Endothelial cell of umbilical vein (primary cell): Measurements from ENCODE around the gene SSPN. TPM values are rescaled to one million over a fixed set of nuclear protein-coding genes. Genes with fewer than 3 reads are reported as not detected.
A peak's percentile ranks its signal among the peaks of the same experiment; 100 is the strongest.

ENCODE experiments used
- BruUV-seq: library from RNA; stranded (reverse); fragments of 400-500 nt; replicated peaks from 2 replicates; lab custom pipeline; 2021; lab: Mats Ljungman, UMichigan
- CTCF ChIA-PET: fragments of 300-600, 350-600 bp; sonication (Branson Sonifier 250); formaldehyde crosslinking; loops from one replicate; lab custom pipeline; 2021; ENCODE audit warnings: antibody characterized with exemption, inconsistent platforms; lab: Charles Lee
- POLR2A ChIA-PET: fragments of 300-600, 350-600 bp; sonication (Branson Sonifier 250); formaldehyde crosslinking; loops from one replicate; lab custom pipeline; 2021; ENCODE audit warnings: antibody characterized with exemption, inconsistent platforms; lab: Charles Lee
- DNase-seq: peaks from one replicate; pipeline ENCODE4 v3.0.0-alpha.2; 2011; ENCODE audit warnings: low read depth, low spot score
- FAIRE-seq: peaks from 2 replicates; lab custom pipeline; 2011; peaks lifted over from hg19 to GRCh38; lab: Jason Lieb, UNC
- H2AFZ ChIP-seq: 2 replicates; pipeline ENCODE4 v1.6.0; 2012; ENCODE audit warnings: low read depth, low read length, control low read depth, inconsistent platforms
- H3K27ac ChIP-seq: 2 replicates; pipeline ENCODE4 v1.5.1; 2011; ENCODE audit warnings: low read depth, mild to moderate bottlenecking, control low read depth, low read length, moderate library complexity; ENCODE audit not compliant: insufficient read depth
- H3K27me3 ChIP-seq, 2 experiments: 2 replicates each; pipeline versions ENCODE4 v1.6.0 to v1.6.1; 2011; ENCODE audit warnings: low read length in 2 of 2, mixed read lengths in 1 of 2; ENCODE audit not compliant: control insufficient read depth in 2 of 2, insufficient read depth in 2 of 2
- H3K36me3 ChIP-seq, 2 experiments: 2 replicates in 1 of 2; 3 replicates in 1 of 2; pipeline ENCODE4 v1.5.1; 2011; ENCODE audit warnings: low read length in 2 of 2, mild to moderate bottlenecking in 1 of 2, moderate library complexity in 1 of 2; ENCODE audit not compliant: control insufficient read depth in 2 of 2, insufficient read depth in 2 of 2; ENCODE audit errors: extremely low read depth in 1 of 2
- H3K4me1 ChIP-seq: 3 replicates; pipeline ENCODE4 v1.5.1; 2011; ENCODE audit warnings: mild to moderate bottlenecking, low read length; ENCODE audit not compliant: control insufficient read depth, insufficient read depth; ENCODE audit errors: extremely low read depth
- H3K4me2 ChIP-seq: 2 replicates; pipeline ENCODE4 v1.6.1; 2011; ENCODE audit warnings: low read length, control low read depth, mixed read lengths; ENCODE audit not compliant: insufficient read depth
- H3K4me3 ChIP-seq, 3 experiments: fragments of 200-600 bp in 1 of 3; sonication (generic), shearing (Covaris generic) in 1 of 3; replicated peaks in 1 of 3; 2 replicates each; pipeline ENCODE4 v1.5.1; 2011 to 2016; ENCODE audit warnings: control low read depth in 3 of 3, low read length in 3 of 3, mild to moderate bottlenecking in 2 of 3, inconsistent platforms in 1 of 3, low read depth in 1 of 3, moderate library complexity in 1 of 3; ENCODE audit not compliant: insufficient read depth in 1 of 3
- H3K79me2 ChIP-seq: 2 replicates; pipeline ENCODE4 v1.6.0; 2012; ENCODE audit warnings: low read length, inconsistent platforms; ENCODE audit not compliant: control insufficient read depth, insufficient read depth
- H3K9ac ChIP-seq: replicated peaks from 2 replicates; pipeline ENCODE3; 2011; ENCODE audit warnings: low read length, control low read depth; ENCODE audit not compliant: insufficient read depth; ENCODE audit errors: extremely low read depth
- H3K9me1 ChIP-seq: replicated peaks from 3 replicates; pipeline ENCODE4 v1.6.0; 2011; ENCODE audit warnings: mild to moderate bottlenecking, low read length; ENCODE audit not compliant: control insufficient read depth, insufficient read depth; ENCODE audit errors: extremely low read depth
- H3K9me3 ChIP-seq: replicated peaks from 2 replicates; pipeline ENCODE4 v1.5.1; 2012; ENCODE audit warnings: low read length, inconsistent platforms; ENCODE audit not compliant: control insufficient read depth, insufficient read depth
- H4K20me1 ChIP-seq: replicated peaks from 2 replicates; pipeline ENCODE3; 2011; ENCODE audit warnings: mild to moderate bottlenecking, low read length; ENCODE audit not compliant: control insufficient read depth, insufficient read depth; ENCODE audit errors: extremely low read depth
- EZH2 ChIP-seq: IDR thresholded peaks from 2 replicates; pipeline ENCODE4 v1.6.1; 2012; ENCODE audit warnings: borderline replicate concordance, low read depth, mild to moderate bottlenecking, moderate library complexity, low read length, inconsistent platforms; ENCODE audit not compliant: severe bottlenecking
- GATA2 ChIP-seq: IDR thresholded peaks from 2 replicates; pipeline ENCODE4 v1.7.0; 2011; ENCODE audit warnings: low read depth, mild to moderate bottlenecking, moderate library complexity, mixed read lengths, low read length; ENCODE audit not compliant: insufficient read length, insufficient read depth
- JUN ChIP-seq: IDR thresholded peaks from 2 replicates; pipeline ENCODE4 v1.6.1; 2011; ENCODE audit warnings: borderline replicate concordance, low read depth; ENCODE audit not compliant: insufficient read length, insufficient read depth
- MYC ChIP-seq: IDR thresholded peaks from one replicate; pipeline ENCODE4 v1.6.1; 2011; ENCODE audit warnings: mild to moderate bottlenecking, low read depth, low read length
- POLR2A ChIP-seq: IDR thresholded peaks from 2 replicates; pipeline ENCODE4 v1.6.1; 2012; ENCODE audit warnings: low read depth, mild to moderate bottlenecking, control low read depth, low read length
- POLR2AphosphoS5 ChIP-seq: IDR thresholded peaks from 2 replicates; pipeline ENCODE4 v1.6.1; 2012; ENCODE audit warnings: low read depth, mild to moderate bottlenecking, control low read depth, low read length, moderate library complexity; ENCODE audit not compliant: insufficient read depth
- dilution Hi-C: fragments of 300-500 bp; cut with MboI; formaldehyde crosslinking; loops from one replicate; pipeline ENCODE4 v1.15.0; 2019; ENCODE audit warnings: low sequenced_read_pairs; ENCODE audit not compliant: extremely low pct_ligation_motif_present
- intact Hi-C: fragments of 100-400 bp; cut with micrococcal nuclease; formaldehyde crosslinking; loops from one replicate; pipeline ENCODE4 v1.10.0; 2022
- polyA plus RNA-seq, 4 experiments: library from polyadenylated mRNA; depleted of rRNA in 3 of 4; stranded (reverse) in 3 of 4; unstranded in 1 of 4; fragments of >200 nt; gene quantifications; 2 replicates each; pipeline versions ENCODE4 v1.2.1 to v1.2.3, GENCODE V29; 2011 to 2012; ENCODE audit warnings: missing spikeins in 1 of 4
- total RNA-seq: library from RNA; stranded (reverse); gene quantifications from 2 replicates; pipeline ENCODE4 v1.2.3, GENCODE V29; 2021
- TF ChIP-seq, protein P1 (sequence below), 2 donors: IDR thresholded peaks; 1 replicate in 1 of 2; 2 replicates in 1 of 2; pipeline ENCODE4 v1.5.1; 2011; ENCODE audit warnings: low read length in 2 of 2, mild to moderate bottlenecking in 2 of 2, moderate library complexity in 2 of 2, control low read depth in 1 of 2, inconsistent platforms in 1 of 2, low read depth in 1 of 2; ENCODE audit not compliant: insufficient read depth in 1 of 2; ENCODE audit errors: extremely low read depth in 1 of 2
- TF ChIP-seq, protein P2 (sequence below): IDR thresholded peaks from 2 replicates; pipeline ENCODE4 v1.6.1; 2011; ENCODE audit not compliant: insufficient read depth, insufficient read length

The SSPN gene
- total and polyA plus RNA-seq, 2 donors (not counting 3 experiments of a cell fraction or from before 2014, with no cell fraction given) = 1.3 to 2.1 TPM

DNA sequence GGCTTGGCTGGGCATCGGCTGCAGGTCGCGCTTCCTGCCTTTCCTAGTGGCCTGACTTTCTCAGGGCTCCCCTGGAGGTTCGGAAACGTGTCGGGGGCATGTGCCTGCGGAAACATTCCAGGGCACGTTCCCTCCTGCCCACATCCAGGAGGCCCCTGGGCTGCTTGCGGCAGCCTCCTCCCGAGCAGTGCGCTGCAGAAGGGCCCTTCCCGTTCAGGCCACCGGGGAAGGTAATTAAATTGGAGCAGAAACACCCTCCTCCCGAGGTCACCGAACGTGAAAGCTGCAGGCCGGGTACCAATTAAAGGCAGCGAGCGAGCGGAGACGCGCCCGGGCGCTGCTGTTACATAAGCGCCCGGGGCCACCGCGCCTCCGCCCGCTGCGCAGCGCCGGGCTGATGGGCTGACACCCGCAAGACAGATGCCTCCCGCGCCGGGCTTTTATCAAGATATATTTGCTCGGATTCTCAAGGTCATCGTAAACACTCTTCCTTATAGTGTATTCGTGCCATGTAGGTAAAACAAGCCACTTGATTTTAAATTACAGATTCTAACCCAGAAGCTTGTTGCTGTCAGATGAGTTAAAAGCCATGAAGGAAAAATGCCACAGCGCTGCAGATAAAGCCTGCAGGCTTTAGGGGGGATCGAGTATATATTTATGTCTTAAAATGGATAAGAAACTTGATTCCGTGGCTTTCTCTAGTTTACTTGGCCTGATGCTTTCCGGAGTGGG lies 31.4 kb downstream of the SSPN start:
- no TSS peak for BruUV-seq
- peak; percentile 21 for DNase-seq
- Histone ChIP-seq H3K9me1 (no peaks in the 10 kb centered on the region), H3K4me1 (peaks cover 5% of the 10 kb centered on the region), H3K36me3 (no peaks in the 10 kb centered on the region), H3K4me2 (peak overlapping the region; percentile 87), H3K4me3 (peak overlapping the region; percentile 30 to 56 (median 51)), H3K79me2 (no peaks in the 10 kb centered on the region), H3K27me3 (peaks cover 0 to 7% of the 10 kb centered on the region in 2 experiments), H2AFZ (peak overlapping the region; percentile 95), H3K9ac (peak overlapping the region; percentile 7), H3K27ac (no peak overlapping the region), H4K20me1 (no peaks in the 10 kb centered on the region), H3K9me3 (no peaks in the 10 kb centered on the region)
- ChIA-PET POLR2A (no interaction called here), CTCF (interaction anchor here (1.0 to 1.2 kb wide), 2 partner anchors 30 to 48 kb away, joined by 3 read pairs; no protein-coding TSS in a partner anchor)
- FAIRE-seq = no peak
- TF ChIP-seq GATA2 (no peak), EZH2 (peak; percentile 40), JUN (no peak), POLR2AphosphoS5 (no peak)
- intact Hi-C loops (no loop called here), dilution Hi-C loops (no loop called here)

DNA sequence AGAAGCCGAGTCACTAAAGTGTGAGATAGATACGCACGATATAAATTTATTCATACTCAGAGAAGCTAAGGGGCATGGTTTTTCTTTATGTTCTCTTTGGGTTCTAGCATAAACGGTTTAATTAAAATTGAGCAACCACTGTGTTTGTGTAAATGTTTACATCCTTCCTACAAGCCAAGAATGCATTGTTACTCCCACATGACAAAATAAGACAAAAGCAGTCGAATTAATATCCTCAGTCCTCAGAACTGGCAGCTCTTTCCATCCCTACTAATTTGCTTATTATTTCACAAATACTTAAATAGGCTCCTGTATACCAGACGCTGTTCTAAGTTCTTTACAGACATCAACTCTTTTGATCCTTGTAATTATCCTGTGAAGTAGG lies 32.0 kb downstream of the SSPN start:
- Histone ChIP-seq H2AFZ (no peak overlapping the region), H3K4me2 (no peak overlapping the region), H3K9me3 (no peaks in the 10 kb centered on the region), H3K4me3 (no peak overlapping the region), H3K36me3 (no peaks in the 10 kb centered on the region), H3K27ac (no peak overlapping the region), H3K27me3 (peaks cover 0 to 7% of the 10 kb centered on the region in 2 experiments), H3K4me1 (peaks cover 5% of the 10 kb centered on the region), H3K79me2 (no peaks in the 10 kb centered on the region), H3K9ac (no peak overlapping the region), H3K9me1 (no peaks in the 10 kb centered on the region), H4K20me1 (no peaks in the 10 kb centered on the region)
- DNase-seq (no peak), FAIRE-seq (no peak)
- dilution Hi-C loops (no loop called here), intact Hi-C loops (no loop called here)
- no TSS peak for BruUV-seq
- ChIA-PET CTCF (interaction anchor here (1.0 kb wide), 1 partner anchor 30 kb away, joined by 3 read pairs; no protein-coding TSS in a partner anchor), POLR2A (no interaction called here)
- TF ChIP-seq MYC (no peak), POLR2A (no peak), GATA2 (no peak), POLR2AphosphoS5 (no peak), JUN (no peak), EZH2 (no peak)
- TF ChIP-seq, protein P1, sequence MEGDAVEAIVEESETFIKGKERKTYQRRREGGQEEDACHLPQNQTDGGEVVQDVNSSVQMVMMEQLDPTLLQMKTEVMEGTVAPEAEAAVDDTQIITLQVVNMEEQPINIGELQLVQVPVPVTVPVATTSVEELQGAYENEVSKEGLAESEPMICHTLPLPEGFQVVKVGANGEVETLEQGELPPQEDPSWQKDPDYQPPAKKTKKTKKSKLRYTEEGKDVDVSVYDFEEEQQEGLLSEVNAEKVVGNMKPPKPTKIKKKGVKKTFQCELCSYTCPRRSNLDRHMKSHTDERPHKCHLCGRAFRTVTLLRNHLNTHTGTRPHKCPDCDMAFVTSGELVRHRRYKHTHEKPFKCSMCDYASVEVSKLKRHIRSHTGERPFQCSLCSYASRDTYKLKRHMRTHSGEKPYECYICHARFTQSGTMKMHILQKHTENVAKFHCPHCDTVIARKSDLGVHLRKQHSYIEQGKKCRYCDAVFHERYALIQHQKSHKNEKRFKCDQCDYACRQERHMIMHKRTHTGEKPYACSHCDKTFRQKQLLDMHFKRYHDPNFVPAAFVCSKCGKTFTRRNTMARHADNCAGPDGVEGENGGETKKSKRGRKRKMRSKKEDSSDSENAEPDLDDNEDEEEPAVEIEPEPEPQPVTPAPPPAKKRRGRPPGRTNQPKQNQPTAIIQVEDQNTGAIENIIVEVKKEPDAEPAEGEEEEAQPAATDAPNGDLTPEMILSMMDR (IDR thresholded peaks at IDR 0.05; ENCODE audit: extremely low read depth in 1 of 2, insufficient read depth in 1 of 2, low read depth in 1 of 2, low read length in 2 of 2) = no peak
- TF ChIP-seq, protein P2, sequence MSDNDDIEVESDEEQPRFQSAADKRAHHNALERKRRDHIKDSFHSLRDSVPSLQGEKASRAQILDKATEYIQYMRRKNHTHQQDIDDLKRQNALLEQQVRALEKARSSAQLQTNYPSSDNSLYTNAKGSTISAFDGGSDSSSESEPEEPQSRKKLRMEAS = no peak
